Keratinocyte (primary cell): ENCODE data around the gene MAP3K20. TPM values are rescaled to one million over a fixed set of nuclear protein-coding genes. Genes with fewer than 3 reads are reported as not detected.

Experiments
- DNase-seq: peaks from one replicate; pipeline ENCODE4 v3.0.0-alpha.2; 2011; ENCODE audit warnings: low read depth, missing footprints, low spot score
- FAIRE-seq: peaks from 2 replicates; lab custom pipeline; 2011; peaks lifted over from hg19 to GRCh38; lab: Jason Lieb, UNC
- H2AFZ ChIP-seq: 2 replicates; pipeline ENCODE4 v1.6.0; 2012; ENCODE audit warnings: low read length, control low read depth, inconsistent platforms; ENCODE audit not compliant: control insufficient read depth
- H3K27ac ChIP-seq: 2 replicates; pipeline ENCODE4 v1.5.1; 2011; ENCODE audit warnings: low read length; ENCODE audit not compliant: control insufficient read depth, insufficient read depth
- H3K27me3 ChIP-seq: 3 replicates; pipeline ENCODE4 v1.6.0; 2011; ENCODE audit warnings: low read length; ENCODE audit not compliant: control insufficient read depth, insufficient read depth; ENCODE audit errors: extremely low read depth
- H3K36me3 ChIP-seq, 2 experiments: 2 replicates in 1 of 2; 3 replicates in 1 of 2; pipeline ENCODE4 v1.5.1; 2011; ENCODE audit warnings: low read length in 2 of 2, mild to moderate bottlenecking in 1 of 2; ENCODE audit not compliant: control insufficient read depth in 2 of 2, insufficient read depth in 2 of 2; ENCODE audit errors: extremely low read depth in 1 of 2
- H3K4me1 ChIP-seq: 3 replicates; pipeline ENCODE4 v1.5.1; 2011; ENCODE audit warnings: low read length; ENCODE audit not compliant: control insufficient read depth, insufficient read depth; ENCODE audit errors: extremely low read depth
- H3K4me2 ChIP-seq: 3 replicates; pipeline ENCODE4 v1.6.0; 2011; ENCODE audit warnings: low read depth, low read length; ENCODE audit not compliant: control insufficient read depth, insufficient read depth; ENCODE audit errors: extremely low read depth
- H3K4me3 ChIP-seq, 3 experiments: fragments of 200-600 bp in 1 of 3; sonication (generic) in 1 of 3; 2 replicates in 2 of 3; 3 replicates in 1 of 3; pipeline ENCODE4 v1.5.1; 2011 to 2016; ENCODE audit warnings: low read length in 3 of 3, mild to moderate bottlenecking in 3 of 3, control low read depth in 2 of 3, inconsistent platforms in 1 of 3, low read depth in 1 of 3, mixed read lengths in 1 of 3, mixed run types in 1 of 3, moderate library complexity in 1 of 3; ENCODE audit not compliant: control insufficient read depth in 2 of 3, insufficient read depth in 2 of 3; ENCODE audit errors: extremely low read depth in 1 of 3
- H3K79me2 ChIP-seq: 2 replicates; pipeline ENCODE4 v1.6.0; 2012; ENCODE audit warnings: low read length; ENCODE audit not compliant: control insufficient read depth, insufficient read depth
- H3K9ac ChIP-seq: 3 replicates; pipeline ENCODE4 v1.6.0; 2011; ENCODE audit warnings: low read length; ENCODE audit not compliant: control insufficient read depth, insufficient read depth; ENCODE audit errors: extremely low read depth
- H3K9me1 ChIP-seq: 3 replicates; pipeline ENCODE4 v1.6.0; 2011; ENCODE audit warnings: low read length; ENCODE audit not compliant: control insufficient read depth, insufficient read depth; ENCODE audit errors: extremely low read depth
- H3K9me3 ChIP-seq: 2 replicates; pipeline ENCODE4 v1.5.1; 2012; ENCODE audit warnings: low read depth, low read length; ENCODE audit not compliant: control insufficient read depth
- H4K20me1 ChIP-seq: 3 replicates; pipeline ENCODE4 v1.6.0; 2011; ENCODE audit warnings: low read length; ENCODE audit not compliant: control insufficient read depth, insufficient read depth; ENCODE audit errors: extremely low read depth
- EZH2 ChIP-seq: IDR thresholded peaks from one replicate; pipeline ENCODE4 v1.6.1; 2012; ENCODE audit warnings: inconsistent platforms, mild to moderate bottlenecking, low read length, moderate library complexity
- dilution Hi-C: fragments of 300-500 bp; cut with MboI; formaldehyde crosslinking; loops from one replicate; pipeline ENCODE4 v1.7.0; 2020; ENCODE audit warnings: low sequenced_read_pairs; ENCODE audit not compliant: extremely low pct_ligation_motif_present
- polyA plus RNA-seq, 5 experiments: library from polyadenylated mRNA; depleted of rRNA in 3 of 5; stranded (reverse) in 3 of 5; stranded (forward) in 1 of 5; unstranded in 1 of 5; fragments of >200 nt; gene quantifications; 1 replicate in 1 of 5; 2 replicates in 3 of 5; 3 replicates in 1 of 5; pipeline versions ENCODE4 v1.2.1 to v1.2.3, GENCODE V29; 2011 to 2012; ENCODE audit warnings: missing spikeins in 2 of 5, low read depth in 1 of 5, low replicate concordance in 1 of 5
- TF ChIP-seq, protein P1 (sequence below), 3 experiments: IDR thresholded peaks in 1 of 3; conservative IDR thresholded peaks in 1 of 3; optimal IDR thresholded peaks in 1 of 3; 2 replicates in 2 of 3; 3 replicates in 1 of 3; pipeline versions ENCODE3 to v1.5.1; 2011; ENCODE audit warnings: low read length in 3 of 3, mild to moderate bottlenecking in 3 of 3, moderate library complexity in 2 of 3, control low read depth in 1 of 3, inconsistent platforms in 1 of 3; ENCODE audit not compliant: insufficient read depth in 2 of 3; ENCODE audit errors: extremely low read depth in 1 of 3

MAP3K20 gene
- polyA plus RNA-seq, 1 donor (not counting 4 experiments of a cell fraction or from before 2014, with no cell fraction given), result 31.7 TPM

DNA sequence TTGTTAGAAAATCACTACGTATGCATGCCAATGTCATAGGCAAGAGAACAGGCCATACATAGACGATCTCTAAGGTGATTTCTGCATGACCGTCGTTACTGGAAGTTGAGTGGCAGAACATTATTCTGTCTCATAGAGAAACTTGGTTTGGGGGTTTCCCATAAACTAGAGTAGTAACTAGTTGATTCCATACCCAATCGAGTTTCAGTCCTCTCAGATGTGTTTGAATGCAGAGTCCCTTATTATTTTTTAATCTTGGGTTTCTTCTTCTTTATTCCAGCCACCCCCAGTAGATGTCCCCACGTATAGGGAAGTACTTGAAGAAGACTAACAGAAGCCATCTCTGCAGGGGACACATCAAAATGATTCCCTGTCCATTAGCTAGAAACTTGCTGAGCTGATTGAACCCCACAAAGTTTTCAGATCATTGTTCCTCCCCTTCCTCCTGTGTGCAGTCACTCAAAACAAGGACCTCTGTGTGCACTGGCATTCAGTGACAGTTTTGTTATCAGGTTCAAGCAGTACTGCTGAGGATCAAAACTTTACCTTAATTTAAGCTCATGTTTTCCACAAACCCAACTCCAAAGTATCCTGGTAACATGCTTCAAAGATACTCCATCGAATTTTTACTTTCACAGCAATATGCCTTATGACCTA lies 210.6 kb downstream of the MAP3K20 start:
- Histone ChIP-seq H3K4me3 (no peak overlapping the region), H3K9me3 (no peaks in the 10 kb centered on the region), H3K27ac (no peak overlapping the region), H3K4me2 (no peak overlapping the region), H3K36me3 (no peaks in the 10 kb centered on the region), H4K20me1 (no peaks in the 10 kb centered on the region), H3K9me1 (no peaks in the 10 kb centered on the region), H3K9ac (no peak overlapping the region), H3K4me1 (peaks cover 9% of the 10 kb centered on the region), H2AFZ (no peak overlapping the region), H3K79me2 (no peaks in the 10 kb centered on the region), H3K27me3 (no peaks in the 10 kb centered on the region)
- TF ChIP-seq, protein P1, sequence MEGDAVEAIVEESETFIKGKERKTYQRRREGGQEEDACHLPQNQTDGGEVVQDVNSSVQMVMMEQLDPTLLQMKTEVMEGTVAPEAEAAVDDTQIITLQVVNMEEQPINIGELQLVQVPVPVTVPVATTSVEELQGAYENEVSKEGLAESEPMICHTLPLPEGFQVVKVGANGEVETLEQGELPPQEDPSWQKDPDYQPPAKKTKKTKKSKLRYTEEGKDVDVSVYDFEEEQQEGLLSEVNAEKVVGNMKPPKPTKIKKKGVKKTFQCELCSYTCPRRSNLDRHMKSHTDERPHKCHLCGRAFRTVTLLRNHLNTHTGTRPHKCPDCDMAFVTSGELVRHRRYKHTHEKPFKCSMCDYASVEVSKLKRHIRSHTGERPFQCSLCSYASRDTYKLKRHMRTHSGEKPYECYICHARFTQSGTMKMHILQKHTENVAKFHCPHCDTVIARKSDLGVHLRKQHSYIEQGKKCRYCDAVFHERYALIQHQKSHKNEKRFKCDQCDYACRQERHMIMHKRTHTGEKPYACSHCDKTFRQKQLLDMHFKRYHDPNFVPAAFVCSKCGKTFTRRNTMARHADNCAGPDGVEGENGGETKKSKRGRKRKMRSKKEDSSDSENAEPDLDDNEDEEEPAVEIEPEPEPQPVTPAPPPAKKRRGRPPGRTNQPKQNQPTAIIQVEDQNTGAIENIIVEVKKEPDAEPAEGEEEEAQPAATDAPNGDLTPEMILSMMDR (optimal IDR thresholded peaks at IDR 0.05 in 1 of 3, IDR thresholded peaks at IDR 0.05 in 1 of 3, conservative IDR thresholded peaks at IDR 0.05 in 1 of 3; ENCODE audit: extremely low read depth in 1 of 3, insufficient read depth in 2 of 3, low read length in 3 of 3), result peak in 1 of 3 experiments; percentile 2
- TF ChIP-seq EZH2, result no peak
- DNase-seq (no peak), FAIRE-seq (no peak)
- dilution Hi-C loops, result no loop called here

- H3K36me3 ChIP-seq, result no peaks in the 10 kb centered on the region
- DNase-seq, result no peak
- H3K4me2 ChIP-seq, result no peak overlapping the region
- no peaks in the 10 kb centered on the region for H4K20me1 ChIP-seq
- peaks cover 13% of the 10 kb centered on the region for H3K4me1 ChIP-seq
- H3K27me3 ChIP-seq, result no peaks in the 10 kb centered on the region
- H3K27ac ChIP-seq, result no peak overlapping the region
- H3K9ac ChIP-seq, result no peak overlapping the region
- no peaks in the 10 kb centered on the region for H3K9me1 ChIP-seq
- H2AFZ ChIP-seq, result no peak overlapping the region
- FAIRE-seq, result no peak
- H3K4me3 ChIP-seq, result no peak overlapping the region
- no peaks in the 10 kb centered on the region for H3K9me3 ChIP-seq
- dilution Hi-C loops, result no loop called here
- no peaks in the 10 kb centered on the region for H3K79me2 ChIP-seq
- TF ChIP-seq, protein P1 (optimal IDR thresholded peaks at IDR 0.05 in 1 of 3, IDR thresholded peaks at IDR 0.05 in 1 of 3, conservative IDR thresholded peaks at IDR 0.05 in 1 of 3; ENCODE audit: extremely low read depth in 1 of 3, insufficient read depth in 2 of 3, low read length in 3 of 3), result no peak
- no peak for TF ChIP-seq EZH2
Measured at GRCh38 chr2:173287594-173287993, 211.9 kb downstream of the MAP3K20 start.
